NT2/D1 (cell line): Measurements from ENCODE around the gene RYR3.

ENCODE experiments used
- SUZ12 ChIP-seq: IDR thresholded peaks from 2 replicates; pipeline ENCODE4 v1.6.1; 2011; ENCODE audit not compliant: insufficient read length, insufficient read depth; ENCODE audit errors: extremely low read depth
- YY1 ChIP-seq: IDR thresholded peaks from 2 replicates; pipeline ENCODE4 v1.6.1; 2011; ENCODE audit not compliant: insufficient read length, insufficient read depth
- ZNF274 ChIP-seq: IDR thresholded peaks from 2 replicates; pipeline ENCODE4 v1.6.1; 2011; ENCODE audit warnings: mild to moderate bottlenecking, low read depth, low read length

DNA sequence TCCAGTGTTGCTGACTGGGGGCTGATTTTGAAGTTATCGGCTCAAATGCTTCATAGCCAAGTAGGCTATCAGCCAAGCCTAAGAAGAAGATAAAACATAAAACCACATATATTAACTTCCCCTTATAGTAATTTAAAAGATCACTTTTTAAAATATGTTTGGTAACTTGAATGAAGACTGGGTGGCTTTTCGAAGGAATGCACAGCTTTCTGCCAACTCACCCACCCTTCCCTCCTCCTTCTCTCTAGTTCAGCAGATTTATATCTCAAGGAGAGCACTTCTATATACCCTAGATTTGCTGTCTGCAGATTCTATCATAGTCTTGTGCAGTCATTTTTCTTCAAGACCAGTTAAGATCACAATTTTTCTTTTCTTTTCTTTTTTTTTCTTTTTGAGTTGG is 468.1 kb downstream of the RYR3 start:
- TF ChIP-seq YY1 (no peak), ZNF274 (no peak), SUZ12 (no peak)
